PC-3 (cell line): Measurements from ENCODE around the gene CST1. TPM values are rescaled to one million over a fixed set of nuclear protein-coding genes. Genes with fewer than 3 reads are reported as not detected.

Experiments used
- ATAC-seq: fragments of 200-7000 bp; cut with Tn5 transposase; 2 replicates; pipeline ENCODE4 v1.9.1; 2020; ENCODE audit warnings: mild to moderate bottlenecking, moderate library complexity
- BruUV-seq: library from RNA; stranded (reverse); fragments of 400-500 nt; replicated peaks from 2 replicates; lab custom pipeline; 2021; lab: Mats Ljungman, UMichigan
- CTCF ChIA-PET: fragments of 300-600 bp; sonication (Branson Sonifier 250); formaldehyde crosslinking; loops from one replicate; lab custom pipeline; 2022; ENCODE audit warnings: antibody characterized with exemption; lab: Charles Lee
- POLR2A ChIA-PET: fragments of 300-600 bp; sonication (Branson Sonifier 250); formaldehyde crosslinking; loops from one replicate; lab custom pipeline; 2022; ENCODE audit warnings: antibody characterized with exemption; ENCODE audit not compliant: unreplicated experiment; lab: Charles Lee
- DNase-seq: peaks from one replicate; pipeline ENCODE4 v3.0.0-alpha.2; 2015
- H2AFZ ChIP-seq: fragments of 300-600 bp; sonication (generic); 2 replicates; pipeline ENCODE4 v1.6.0; 2016; ENCODE audit warnings: antibody characterized with exemption, low read length
- H3F3A ChIP-seq: fragments of 300-600 bp; sonication (generic); one replicate; pipeline ENCODE4 v1.6.0; 2017; ENCODE audit warnings: antibody characterized with exemption, low read length, control low read depth, mild to moderate bottlenecking; ENCODE audit not compliant: unreplicated experiment
- H3K27ac ChIP-seq: fragments of 300-600 bp; sonication (generic); 2 replicates; pipeline ENCODE4 v1.5.1; 2016; ENCODE audit warnings: mild to moderate bottlenecking, low read length
- H3K27me3 ChIP-seq: fragments of 300-600 bp; sonication (generic); 2 replicates; pipeline ENCODE4 v1.6.1; 2016; ENCODE audit warnings: low read length, mixed read lengths
- H3K36me3 ChIP-seq: fragments of 300-600 bp; sonication (generic); 2 replicates; pipeline ENCODE4 v1.6.1; 2016; ENCODE audit warnings: low read depth, mixed run types, low read length, mixed read lengths
- H3K4me1 ChIP-seq: fragments of 300-600 bp; sonication (generic); 2 replicates; pipeline ENCODE4 v1.5.1; 2016; ENCODE audit warnings: low read length; ENCODE audit not compliant: insufficient read depth
- H3K4me2 ChIP-seq: fragments of 300-600 bp; sonication (generic); 2 replicates; pipeline ENCODE4 v1.6.0; 2016; ENCODE audit warnings: low read length
- H3K4me3 ChIP-seq: fragments of 300-600 bp; sonication (generic); 2 replicates; pipeline ENCODE4 v1.5.1; 2016; ENCODE audit warnings: mild to moderate bottlenecking, low read length, mixed read lengths
- H3K79me2 ChIP-seq: fragments of 300-600 bp; sonication (generic); 2 replicates; pipeline ENCODE4 v1.6.1; 2017; ENCODE audit warnings: low read length, mixed read lengths
- H3K9ac ChIP-seq: fragments of 300-600 bp; sonication (generic); 2 replicates; pipeline ENCODE4 v1.6.0; 2016; ENCODE audit warnings: mild to moderate bottlenecking, low read length
- H3K9me2 ChIP-seq: fragments of 300-600 bp; sonication (generic); replicated peaks from 2 replicates; pipeline ENCODE4 v1.6.1; 2016; ENCODE audit warnings: mixed run types, low read length, mixed read lengths
- H3K9me3 ChIP-seq: fragments of 300-600 bp; sonication (generic); 2 replicates; pipeline ENCODE4 v1.6.1; 2016; ENCODE audit warnings: low read length, mixed read lengths
- H4K20me1 ChIP-seq: fragments of 300-600 bp; sonication (generic); 2 replicates; pipeline ENCODE4 v1.6.1; 2016; ENCODE audit warnings: low read length, mixed read lengths
- EZH2 ChIP-seq: fragments of 300-600 bp; sonication (generic); IDR thresholded peaks from one replicate; pipeline ENCODE4 v1.6.1; 2017; ENCODE audit warnings: antibody characterized with exemption, mild to moderate bottlenecking, low read length; ENCODE audit not compliant: unreplicated experiment
- EZH2phosphoT487 ChIP-seq: fragments of 300-600 bp; sonication (generic); IDR thresholded peaks from 2 replicates; pipeline ENCODE4 v1.6.1; 2018; ENCODE audit warnings: mild to moderate bottlenecking, antibody characterized with exemption, low read length, borderline replicate concordance
- intact Hi-C: fragments of 100-400 bp; cut with micrococcal nuclease; formaldehyde crosslinking; loops from 2 replicates; pipeline ENCODE4 v1.9.0; 2023
- total RNA-seq: library from RNA; depleted of rRNA; stranded (reverse); fragments of >200 nt; gene quantifications from 2 replicates; pipeline ENCODE4 v1.2.3, GENCODE V29; 2014
- TF ChIP-seq, protein P1 (sequence below): fragments of 300-600 bp; sonication (generic); conservative IDR thresholded peaks from 2 replicates; pipeline ENCODE4 v1.5.1; 2017; ENCODE audit warnings: antibody characterized with exemption, low read depth, mild to moderate bottlenecking, low read length

Gene CST1
- total RNA-seq, 1 experiment from 2014 or later = 0.22 TPM

DNA sequence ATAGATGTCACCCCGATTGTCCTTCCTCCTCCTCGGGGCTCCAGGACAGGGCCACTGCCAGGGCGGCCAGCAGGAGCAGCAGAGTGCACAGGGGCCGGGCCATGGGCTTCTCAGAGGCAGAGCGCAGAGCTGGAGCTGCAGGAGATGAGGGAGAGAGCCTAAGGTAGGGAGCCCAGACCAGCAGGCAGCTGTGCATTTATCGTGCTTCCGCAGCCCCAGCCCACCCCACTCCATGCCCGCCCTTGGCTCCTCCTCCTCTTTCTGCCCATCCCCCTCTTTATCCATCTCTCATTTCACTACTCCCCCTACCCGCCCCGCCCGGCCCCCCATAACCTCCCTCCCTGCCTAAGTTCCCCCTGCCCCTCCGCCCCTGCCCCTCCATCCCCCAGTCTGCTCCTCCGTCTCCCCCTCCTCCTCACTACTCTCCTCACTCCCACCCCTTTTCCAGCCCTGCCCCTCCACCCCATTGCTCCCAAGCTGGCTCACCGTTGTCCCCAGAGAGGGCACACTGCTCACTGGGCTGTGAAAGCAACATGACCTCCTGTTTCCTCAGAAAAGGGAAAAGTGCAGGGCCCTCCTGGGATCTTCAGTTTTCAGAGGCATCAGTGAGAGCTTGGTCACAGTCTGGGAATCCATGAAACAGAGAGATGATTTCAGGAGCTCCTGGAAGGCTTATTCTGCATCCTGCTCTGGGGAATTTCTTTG lies 25.5 kb upstream of the CST1 start:
- no peaks in the 10 kb centered on the region for H3K9me2 ChIP-seq
- H3K79me2 ChIP-seq = no peaks in the 10 kb centered on the region
- H3K4me1 ChIP-seq = no peaks in the 10 kb centered on the region
- H3K4me2 ChIP-seq = no peak overlapping the region
- ChIA-PET CTCF (no interaction called here), POLR2A (no interaction called here)
- no TSS peak for BruUV-seq
- DNase-seq (no peak), ATAC-seq (no peak)
- no peaks in the 10 kb centered on the region for H4K20me1 ChIP-seq
- intact Hi-C loops = no loop called here
- peaks cover 31% of the 10 kb centered on the region for H3K27me3 ChIP-seq
- no peaks in the 10 kb centered on the region for H3F3A ChIP-seq
- no peak for TF ChIP-seq EZH2phosphoT487
- TF ChIP-seq EZH2 = no peak
- TF ChIP-seq, protein P1, sequence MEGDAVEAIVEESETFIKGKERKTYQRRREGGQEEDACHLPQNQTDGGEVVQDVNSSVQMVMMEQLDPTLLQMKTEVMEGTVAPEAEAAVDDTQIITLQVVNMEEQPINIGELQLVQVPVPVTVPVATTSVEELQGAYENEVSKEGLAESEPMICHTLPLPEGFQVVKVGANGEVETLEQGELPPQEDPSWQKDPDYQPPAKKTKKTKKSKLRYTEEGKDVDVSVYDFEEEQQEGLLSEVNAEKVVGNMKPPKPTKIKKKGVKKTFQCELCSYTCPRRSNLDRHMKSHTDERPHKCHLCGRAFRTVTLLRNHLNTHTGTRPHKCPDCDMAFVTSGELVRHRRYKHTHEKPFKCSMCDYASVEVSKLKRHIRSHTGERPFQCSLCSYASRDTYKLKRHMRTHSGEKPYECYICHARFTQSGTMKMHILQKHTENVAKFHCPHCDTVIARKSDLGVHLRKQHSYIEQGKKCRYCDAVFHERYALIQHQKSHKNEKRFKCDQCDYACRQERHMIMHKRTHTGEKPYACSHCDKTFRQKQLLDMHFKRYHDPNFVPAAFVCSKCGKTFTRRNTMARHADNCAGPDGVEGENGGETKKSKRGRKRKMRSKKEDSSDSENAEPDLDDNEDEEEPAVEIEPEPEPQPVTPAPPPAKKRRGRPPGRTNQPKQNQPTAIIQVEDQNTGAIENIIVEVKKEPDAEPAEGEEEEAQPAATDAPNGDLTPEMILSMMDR = no peak
- H3K9ac ChIP-seq = no peak overlapping the region
- no peak overlapping the region for H2AFZ ChIP-seq
- H3K9me3 ChIP-seq = no peaks in the 10 kb centered on the region
- no peak overlapping the region for H3K27ac ChIP-seq
- H3K4me3 ChIP-seq = no peak overlapping the region
- no peaks in the 10 kb centered on the region for H3K36me3 ChIP-seq

GRCh38 chr20:23774081-23774480 lies 23.3 kb upstream of the CST1 start:
- Histone ChIP-seq H3K4me2 (no peak overlapping the region), H4K20me1 (no peaks in the 10 kb centered on the region), H2AFZ (no peak overlapping the region), H3K36me3 (no peaks in the 10 kb centered on the region), H3K79me2 (no peaks in the 10 kb centered on the region), H3K9me3 (no peaks in the 10 kb centered on the region), H3K27me3 (peaks cover 27% of the 10 kb centered on the region), H3K9ac (no peak overlapping the region), H3K4me1 (no peaks in the 10 kb centered on the region), H3K27ac (no peak overlapping the region), H3F3A (no peaks in the 10 kb centered on the region), H3K4me3 (no peak overlapping the region), H3K9me2 (no peaks in the 10 kb centered on the region)
- no peak for TF ChIP-seq EZH2
- TF ChIP-seq, protein P1 = no peak
- ChIA-PET CTCF (no interaction called here), POLR2A (no interaction called here)
- ATAC-seq (no peak), DNase-seq (peak; percentile 45)
- intact Hi-C loops = no loop called here
- BruUV-seq = no TSS peak

DNA sequence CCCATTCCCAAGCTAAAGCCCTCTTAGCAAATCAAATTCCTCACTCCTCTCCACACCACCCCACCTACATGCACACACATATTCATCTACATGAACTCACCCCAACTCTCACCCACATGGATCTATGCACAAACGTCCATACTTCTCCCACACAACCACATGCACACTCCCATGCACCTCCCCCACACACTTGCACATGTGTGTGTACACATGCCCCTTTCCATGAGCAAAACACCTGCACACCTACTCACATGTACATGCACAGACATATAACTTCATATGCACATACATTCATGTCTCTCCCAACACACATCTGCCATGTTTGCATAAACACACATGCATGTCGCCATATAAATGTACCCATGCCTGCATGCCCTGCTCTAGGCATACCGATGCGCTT lies 22.8 kb upstream of the CST1 start:
- DNase-seq (no peak), ATAC-seq (no peak)
- no peak overlapping the region for H3K4me2 ChIP-seq
- no peaks in the 10 kb centered on the region for H3K79me2 ChIP-seq
- H3K9ac ChIP-seq = no peak overlapping the region
- H3K27me3 ChIP-seq = peaks cover 27% of the 10 kb centered on the region
- no TSS peak for BruUV-seq
- TF ChIP-seq EZH2 (no peak), EZH2phosphoT487 (no peak)
- TF ChIP-seq, protein P1 = no peak
- H3K27ac ChIP-seq = no peak overlapping the region
- H3K9me3 ChIP-seq = no peaks in the 10 kb centered on the region
- H3F3A ChIP-seq = no peaks in the 10 kb centered on the region
- no peaks in the 10 kb centered on the region for H3K36me3 ChIP-seq
- CTCF ChIA-PET = no interaction called here
- H4K20me1 ChIP-seq = no peaks in the 10 kb centered on the region
- H3K4me1 ChIP-seq = no peaks in the 10 kb centered on the region
- H3K9me2 ChIP-seq = no peaks in the 10 kb centered on the region
- intact Hi-C loops = no loop called here
- POLR2A ChIA-PET = no interaction called here
- no peak overlapping the region for H3K4me3 ChIP-seq
- no peak overlapping the region for H2AFZ ChIP-seq
